H9 (cell line): ENCODE data around the gene INO80. TPM values are rescaled to one million over a fixed set of nuclear protein-coding genes. Genes with fewer than 3 reads are reported as not detected.

Experiments used
- DNase-seq: peaks from one replicate; pipeline ENCODE4 v3.0.0-alpha.2; 2017
- H2AFZ ChIP-seq: one replicate; pipeline ENCODE4 v1.6.1; 2013; ENCODE audit warnings: mild to moderate bottlenecking, low read length, control low read depth, moderate library complexity
- H2AK5ac ChIP-seq: 2 replicates; pipeline ENCODE4 v1.6.1; 2013; ENCODE audit warnings: low read length, control low read depth, mixed read lengths; ENCODE audit not compliant: insufficient read length
- H2BK120ac ChIP-seq: one replicate; pipeline ENCODE4 v1.6.1; 2013; ENCODE audit warnings: low read depth, mild to moderate bottlenecking, low read length, control low read depth, inconsistent platforms; ENCODE audit not compliant: poor library complexity, severe bottlenecking
- H2BK12ac ChIP-seq: 2 replicates; pipeline ENCODE4 v1.6.1; 2013; ENCODE audit warnings: low read length, control low read depth, mixed read lengths, low read depth; ENCODE audit not compliant: insufficient read length
- H2BK15ac ChIP-seq: 2 replicates; pipeline ENCODE4 v1.6.1; 2013; ENCODE audit warnings: low read depth, low read length, control low read depth
- H2BK20ac ChIP-seq: one replicate; pipeline ENCODE4 v1.6.1; 2013; ENCODE audit warnings: low read depth, mild to moderate bottlenecking, low read length, control low read depth, inconsistent platforms; ENCODE audit not compliant: poor library complexity, severe bottlenecking
- H2BK5ac ChIP-seq: 2 replicates; pipeline ENCODE4 v1.6.1; 2013; ENCODE audit warnings: low read length, control low read depth, mixed read lengths; ENCODE audit not compliant: insufficient read length
- H3K14ac ChIP-seq: 2 replicates; pipeline ENCODE4 v1.6.1; 2013; ENCODE audit warnings: low read length, control low read depth; ENCODE audit not compliant: insufficient read depth
- H3K18ac ChIP-seq: 2 replicates; pipeline ENCODE4 v1.6.1; 2013; ENCODE audit warnings: low read depth, mild to moderate bottlenecking, mixed read lengths, low read length, control low read depth; ENCODE audit not compliant: insufficient read length
- H3K23ac ChIP-seq: 2 replicates; pipeline ENCODE4 v1.6.1; 2013; ENCODE audit warnings: low read length, control low read depth, mixed read lengths, low read depth; ENCODE audit not compliant: insufficient read length
- H3K23me2 ChIP-seq: 2 replicates; pipeline ENCODE4 v1.6.1; 2013; ENCODE audit warnings: low read depth, mild to moderate bottlenecking, mixed read lengths, low read length, control low read depth; ENCODE audit not compliant: insufficient read length, poor library complexity, severe bottlenecking
- H3K27ac ChIP-seq: 2 replicates; pipeline ENCODE4 v1.5.1; 2013; ENCODE audit warnings: low read length, control low read depth, mixed read lengths, low read depth; ENCODE audit not compliant: insufficient read length
- H3K27me3 ChIP-seq: 2 replicates; pipeline ENCODE4 v1.6.1; 2013; ENCODE audit warnings: low read length, control low read depth, inconsistent platforms; ENCODE audit not compliant: insufficient read depth
- H3K4ac ChIP-seq: 2 replicates; pipeline ENCODE4 v1.6.1; 2013; ENCODE audit warnings: low read depth, mild to moderate bottlenecking, control low read depth, inconsistent platforms, low read length, moderate library complexity
- H3K4me1 ChIP-seq: 2 replicates; pipeline ENCODE4 v1.6.1; 2013; ENCODE audit warnings: low read length, control low read depth, inconsistent platforms; ENCODE audit not compliant: insufficient read depth
- H3K4me2 ChIP-seq: 2 replicates; pipeline ENCODE4 v1.6.1; 2013; ENCODE audit warnings: low read length, control low read depth, mixed read lengths; ENCODE audit not compliant: insufficient read length, insufficient read depth
- H3K56ac ChIP-seq: 2 replicates; pipeline ENCODE4 v1.6.1; 2013; ENCODE audit warnings: low read depth, mild to moderate bottlenecking, mixed read lengths, low read length, control low read depth; ENCODE audit not compliant: insufficient read length
- H3K79me1 ChIP-seq: 2 replicates; pipeline ENCODE4 v1.6.1; 2013; ENCODE audit warnings: low read depth, mild to moderate bottlenecking, moderate library complexity, low read length, control low read depth, inconsistent platforms; ENCODE audit not compliant: insufficient read depth, poor library complexity, severe bottlenecking
- H3K79me2 ChIP-seq: 2 replicates; pipeline ENCODE4 v1.6.1; 2013; ENCODE audit warnings: low read length, control low read depth, inconsistent platforms; ENCODE audit not compliant: insufficient read depth
- H3K9ac ChIP-seq: 2 replicates; pipeline ENCODE4 v1.6.1; 2013; ENCODE audit warnings: low read length, control low read depth, mixed read lengths; ENCODE audit not compliant: insufficient read length; ENCODE audit errors: extremely low read depth
- H3K9me3 ChIP-seq: one replicate; pipeline ENCODE4 v1.6.1; 2013; ENCODE audit warnings: low read depth, low read length, inconsistent platforms; ENCODE audit not compliant: control insufficient read depth
- H3T11ph ChIP-seq: one replicate; pipeline ENCODE4 v1.6.1; 2013; ENCODE audit warnings: mild to moderate bottlenecking, low read length, control low read depth, inconsistent platforms
- H4K20me1 ChIP-seq: one replicate; pipeline ENCODE4 v1.6.1; 2013; ENCODE audit not compliant: control insufficient read depth, insufficient read length, insufficient read depth
- H4K5ac ChIP-seq: 2 replicates; pipeline ENCODE4 v1.6.1; 2013; ENCODE audit warnings: low read depth, mild to moderate bottlenecking, mixed read lengths, low read length, control low read depth; ENCODE audit not compliant: insufficient read length
- H4K8ac ChIP-seq: replicated peaks from 2 replicates; pipeline ENCODE4 v1.6.1; 2013; ENCODE audit warnings: low read length, control low read depth, mixed read lengths, low read depth; ENCODE audit not compliant: insufficient read length
- H4K91ac ChIP-seq: 2 replicates; pipeline ENCODE4 v1.6.1; 2013; ENCODE audit warnings: low read depth, mild to moderate bottlenecking, moderate library complexity, mixed read lengths, low read length, control low read depth; ENCODE audit not compliant: insufficient read length
- H3K27ac Mint-ChIP-seq, 3 experiments: 2 replicates in 2 of 3; 3 replicates in 1 of 3; pipeline ENCODE4 v1.8.0; 2020 to 2021; ENCODE audit warnings: mixed read lengths in 3 of 3, mild to moderate bottlenecking in 1 of 3, moderate library complexity in 1 of 3
- H3K27me3 Mint-ChIP-seq: 2 replicates; pipeline ENCODE4 v1.8.0; 2021; ENCODE audit warnings: low read depth, mild to moderate bottlenecking, moderate library complexity, mixed read lengths
- H3K36me3 Mint-ChIP-seq, 3 experiments: 2 replicates in 2 of 3; 3 replicates in 1 of 3; pipeline ENCODE4 v1.8.0; 2020 to 2021; ENCODE audit warnings: low read depth in 3 of 3, mixed read lengths in 3 of 3; ENCODE audit not compliant: insufficient read depth in 1 of 3
- H3K4me1 Mint-ChIP-seq, 2 experiments: 2 replicates each; pipeline ENCODE4 v1.8.0; 2020; ENCODE audit warnings: mixed read lengths in 2 of 2
- H3K4me3 Mint-ChIP-seq, 2 experiments: 2 replicates in 1 of 2; 3 replicates in 1 of 2; pipeline ENCODE4 v1.8.0; 2020 to 2021; ENCODE audit warnings: mild to moderate bottlenecking in 2 of 2, mixed read lengths in 2 of 2, moderate library complexity in 1 of 2
- H3K9me3 Mint-ChIP-seq, 2 experiments: 2 replicates in 1 of 2; 3 replicates in 1 of 2; pipeline ENCODE4 v1.8.0; 2020; ENCODE audit warnings: mild to moderate bottlenecking in 2 of 2, mixed read lengths in 2 of 2, moderate library complexity in 1 of 2
- CTCF ChIP-seq: fragments of 200-600 bp; sonication (generic); conservative IDR thresholded peaks from 3 replicates; pipeline ENCODE4 v1.8.0; 2021; ENCODE audit warnings: antibody characterized with exemption, mild to moderate bottlenecking
- WGBS: extraction: QIAGEN DNeasy Blood & Tissue Kit; methylation state at CpG from one replicate; pipeline ENCODE4 v1.1.7; 2013; ENCODE audit warnings: missing lambda C conversion rate, low lambda C conversion rate, mixed read lengths; ENCODE audit not compliant: insufficient read length; ENCODE audit errors: extremely low coverage; 5-methylcytosine and 5-hydroxymethylcytosine counted together
- total RNA-seq: library from RNA; stranded (reverse); gene quantifications from 2 replicates; pipeline ENCODE4 v1.2.1, GENCODE V29; 2021

Gene INO80
- total RNA-seq, 1 experiment from 2014 or later: 29.2 TPM

GRCh38 chr15:40956541-40956982 is 159.5 kb downstream of the INO80 start:
- H3K18ac ChIP-seq: no peak overlapping the region
- peaks cover 3% of the 10 kb centered on the region; the same call in 1 of the 2 replicates for H3K4me1 ChIP-seq
- H4K8ac ChIP-seq: no peak overlapping the region
- no peak overlapping the region for H2BK15ac ChIP-seq
- no peak overlapping the region for H3K9ac ChIP-seq
- WGBS: no CpG with 5 or more reads among the region's 3 CpGs
- Mint-ChIP-seq H3K36me3 (peaks cover 18 to 35% (median 29%) of the 10 kb centered on the region in 3 experiments), H3K4me3 (no peak overlapping the region), H3K9me3 (no peaks in the 10 kb centered on the region; a peak in 1 of 5 replicates), H3K4me1 (peaks cover 52 to 63% of the 10 kb centered on the region in 2 experiments), H3K27me3 (no peaks in the 10 kb centered on the region; the same call in 1 of the 2 replicates), H3K27ac (peak overlapping the region in 2 of 3 experiments; percentile 7 to 62; a peak in 1 of 7 replicates)
- TF ChIP-seq CTCF: no peak
- H3K4ac ChIP-seq: no peak overlapping the region
- no peak overlapping the region for H3K27ac ChIP-seq
- no peak overlapping the region for H3K23ac ChIP-seq
- H3K14ac ChIP-seq: no peak overlapping the region
- no peak overlapping the region for H4K91ac ChIP-seq
- no peak for DNase-seq
- H2AK5ac ChIP-seq: no peak overlapping the region
- no peak overlapping the region for H3T11ph ChIP-seq
- H2BK5ac ChIP-seq: no peak overlapping the region
- no peak overlapping the region for H3K4me2 ChIP-seq
- H3K9me3 ChIP-seq: no peaks in the 10 kb centered on the region
- H2BK120ac ChIP-seq: no peak overlapping the region
- H3K23me2 ChIP-seq: peaks cover 18% of the 10 kb centered on the region
- no peak overlapping the region for H4K5ac ChIP-seq
- no peak overlapping the region for H2BK20ac ChIP-seq
- H2AFZ ChIP-seq: no peak overlapping the region
- no peak overlapping the region for H2BK12ac ChIP-seq
- H3K27me3 ChIP-seq: no peaks in the 10 kb centered on the region
- no peaks in the 10 kb centered on the region; the same call in 1 of the 2 replicates for H3K79me2 ChIP-seq
- H3K79me1 ChIP-seq: no peaks in the 10 kb centered on the region
- no peak overlapping the region for H3K56ac ChIP-seq
- H4K20me1 ChIP-seq: no peaks in the 10 kb centered on the region
